Measurements from ENCODE around the gene PRR19.

The PRR19 gene

DNA sequence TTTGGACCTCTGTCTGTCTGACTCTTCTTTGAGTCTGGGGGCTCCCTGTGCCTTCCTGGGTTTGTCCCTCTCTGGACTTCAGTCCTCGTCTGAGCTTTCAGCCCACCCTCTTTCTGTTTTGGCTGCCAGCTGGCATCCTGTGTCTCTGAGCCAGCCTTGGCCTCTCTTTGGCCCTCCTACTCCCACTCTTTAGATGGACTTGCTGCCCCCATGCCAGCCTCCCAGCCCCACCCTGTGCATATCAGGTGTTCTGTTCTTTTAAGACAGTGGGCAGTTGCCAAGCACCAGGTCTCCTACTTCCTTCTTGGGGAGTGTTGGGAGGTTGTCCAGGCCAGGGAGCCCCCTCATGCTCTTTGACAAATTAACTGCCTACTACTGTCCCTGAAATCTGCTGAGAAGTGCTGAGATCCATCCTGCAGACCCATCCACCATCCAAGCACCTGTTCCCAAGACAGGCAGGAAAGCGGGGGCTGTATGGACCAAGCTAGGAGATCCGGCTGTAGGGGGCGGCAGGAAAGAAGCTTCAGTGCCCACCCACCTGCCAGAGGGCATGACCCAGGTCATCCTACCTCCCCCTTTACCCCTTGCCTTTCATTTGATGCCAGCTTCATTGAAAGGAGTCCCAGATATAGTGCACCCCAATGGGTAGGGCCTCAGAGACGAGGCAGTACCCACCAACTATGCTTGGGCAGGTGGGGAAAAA, 23.3 kb upstream of the PRR19 start:
- H3K4me1 Mint-ChIP-seq = peaks cover 57% of the 10 kb centered on the region
- peak overlapping the region; percentile 88 for H3K4me3 Mint-ChIP-seq
- H3K36me3 Mint-ChIP-seq = peaks cover 3% of the 10 kb centered on the region
- no peaks in the 10 kb centered on the region for H3K9me3 Mint-ChIP-seq
- peak overlapping the region; percentile 17 for H3K27ac Mint-ChIP-seq
- no peaks in the 10 kb centered on the region for H3K27me3 Mint-ChIP-seq

DNA sequence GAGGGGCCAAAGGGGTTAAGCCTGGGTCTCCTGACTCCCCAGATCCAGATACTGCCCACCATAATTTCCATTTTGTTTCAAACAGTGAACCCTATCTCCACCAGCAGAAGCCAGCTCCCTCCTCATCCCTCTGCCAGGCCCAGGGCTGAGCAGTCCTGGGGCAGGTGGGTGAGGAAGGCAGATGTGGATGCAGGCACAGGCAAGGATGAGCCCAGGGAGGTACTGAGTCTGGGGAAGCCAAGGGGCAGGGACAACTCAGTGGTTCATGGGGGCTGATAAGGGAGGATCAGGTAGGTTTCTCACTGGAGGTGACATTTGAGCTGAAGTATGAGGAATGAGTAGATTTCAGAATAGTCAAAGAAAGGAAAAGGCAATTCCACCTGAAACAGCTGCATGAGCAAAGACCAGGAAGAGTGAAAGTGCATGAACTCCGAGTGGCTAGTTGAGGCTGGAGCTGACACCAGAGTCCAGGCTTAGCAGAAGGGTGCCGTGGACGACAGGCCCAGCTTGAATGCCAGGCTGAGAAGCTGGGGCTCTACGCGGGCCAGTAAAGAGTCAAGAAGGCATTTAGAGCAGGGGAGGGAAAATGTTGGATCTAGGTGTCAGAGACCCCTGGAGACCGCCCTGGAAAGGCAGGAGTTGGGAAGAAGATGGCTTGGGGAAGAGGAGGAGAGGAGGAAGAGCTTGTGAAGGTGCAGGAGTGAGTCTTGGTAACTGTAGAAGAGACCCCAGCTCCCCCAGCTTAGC, 22.6 kb upstream of the PRR19 start:
- Mint-ChIP-seq H3K9me3 (no peaks in the 10 kb centered on the region), H3K27ac (peak overlapping the region; percentile 57), H3K4me3 (peak overlapping the region; percentile 88), H3K36me3 (peaks cover 3% of the 10 kb centered on the region), H3K4me1 (peaks cover 57% of the 10 kb centered on the region), H3K27me3 (no peaks in the 10 kb centered on the region)

DNA sequence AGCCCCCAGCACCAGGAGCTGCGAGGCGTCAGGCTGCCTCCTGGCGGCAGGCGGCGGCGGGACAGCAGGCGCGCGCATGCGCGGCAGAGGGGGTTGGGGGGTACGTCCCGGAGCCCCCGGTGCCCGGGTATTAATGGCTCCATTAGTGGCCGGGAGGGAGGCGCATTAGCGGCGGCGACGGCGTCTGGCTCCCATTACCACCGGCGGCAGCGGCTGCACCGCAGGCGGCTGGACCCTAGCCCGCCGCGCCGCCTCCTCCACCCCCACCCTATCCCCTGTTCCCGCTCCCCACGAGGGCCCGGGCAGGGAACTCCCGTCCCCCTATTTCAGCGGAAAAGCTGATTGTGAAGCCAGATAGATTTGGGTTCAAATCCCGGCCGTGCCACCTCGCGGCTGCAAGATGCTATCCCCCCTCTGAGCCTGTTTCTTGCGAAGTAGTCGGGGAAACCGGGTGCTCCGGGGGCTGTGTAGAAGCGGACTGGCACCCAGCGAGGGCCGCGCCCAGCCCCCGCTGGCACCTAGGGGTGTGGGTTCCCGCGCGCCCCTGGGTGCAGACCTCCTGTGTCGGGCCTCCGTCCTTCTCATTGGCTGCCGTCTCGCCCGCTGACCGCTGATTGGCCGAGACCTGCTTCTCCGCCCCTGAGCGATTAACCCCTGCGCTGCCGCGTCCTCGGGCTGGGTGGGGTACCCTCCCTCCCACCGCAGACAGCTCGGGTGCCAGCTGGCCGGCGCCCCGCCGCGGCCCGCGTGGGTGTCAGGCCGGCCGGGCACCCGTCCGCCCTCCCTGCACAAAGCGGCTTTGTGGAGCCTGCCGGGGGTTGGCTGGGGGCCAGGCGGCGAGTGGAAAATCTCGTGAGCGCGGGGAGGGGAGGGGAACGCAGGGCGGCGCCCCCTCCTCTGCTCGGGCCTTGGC, 21.8 kb upstream of the PRR19 start:
- no peaks in the 10 kb centered on the region for H3K9me3 Mint-ChIP-seq
- peak overlapping the region; percentile 88 for H3K4me3 Mint-ChIP-seq
- H3K27ac Mint-ChIP-seq = peak overlapping the region; percentile 46
- H3K27me3 Mint-ChIP-seq = no peaks in the 10 kb centered on the region
- H3K36me3 Mint-ChIP-seq = peaks cover under 1% of the 10 kb centered on the region
- peaks cover 55% of the 10 kb centered on the region for H3K4me1 Mint-ChIP-seq

DNA sequence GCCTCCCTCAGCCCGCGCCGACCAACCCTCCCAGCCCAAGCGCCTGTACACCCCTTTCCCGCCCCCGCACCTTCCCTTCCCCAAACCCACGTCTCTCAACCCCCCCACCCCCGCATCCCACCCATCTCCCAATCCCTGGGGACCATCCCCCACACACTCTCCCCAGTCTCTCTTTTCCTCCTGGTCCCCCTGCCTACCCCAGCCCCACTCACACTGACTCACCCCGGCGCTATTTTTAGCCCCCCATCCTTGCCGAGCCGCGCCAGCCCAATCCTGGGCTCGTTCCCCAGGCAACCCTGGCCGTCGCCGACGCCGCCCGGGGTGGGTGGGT, 21.2 kb upstream of the PRR19 start:
- H3K27ac Mint-ChIP-seq = no peak overlapping the region
- no peaks in the 10 kb centered on the region for H3K27me3 Mint-ChIP-seq
- peak overlapping the region; percentile 72 for H3K4me3 Mint-ChIP-seq
- H3K36me3 Mint-ChIP-seq = no peaks in the 10 kb centered on the region
- H3K9me3 Mint-ChIP-seq = no peaks in the 10 kb centered on the region
- H3K4me1 Mint-ChIP-seq = peaks cover 59% of the 10 kb centered on the region

DNA sequence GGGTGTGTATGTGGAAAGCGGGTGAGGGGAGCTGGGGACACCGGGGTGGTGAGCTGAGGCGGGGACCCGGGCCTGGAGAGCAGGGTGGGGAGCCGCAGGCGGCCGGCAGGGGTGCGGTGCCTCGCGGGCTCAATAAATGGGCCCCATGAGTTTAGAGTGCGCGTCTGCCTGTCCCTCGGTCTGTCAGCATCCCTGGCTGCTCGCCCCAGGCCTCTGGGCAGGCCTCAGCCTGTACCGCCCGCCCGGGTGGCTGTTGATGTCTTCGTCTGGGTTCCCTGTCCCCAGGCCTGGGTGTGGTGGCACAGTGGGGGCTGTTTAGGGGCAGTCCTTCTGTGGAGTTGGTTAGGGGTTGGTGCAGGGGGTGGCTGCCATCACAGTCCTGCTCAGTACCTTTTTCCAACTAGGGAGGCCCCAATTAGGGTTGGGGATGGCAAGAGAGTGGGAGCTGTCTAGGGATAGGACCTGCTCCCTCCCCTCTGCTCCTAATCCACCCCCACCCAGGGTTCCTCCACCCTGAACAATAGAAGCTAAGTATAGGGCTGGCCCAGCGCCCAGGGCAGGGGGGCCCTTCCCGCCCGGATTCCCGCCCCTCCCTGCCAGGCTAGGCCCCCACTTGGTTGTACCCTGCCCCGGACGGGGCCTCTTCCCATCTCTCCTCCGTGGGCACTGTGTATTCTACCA, 20.6 kb upstream of the PRR19 start:
- peak overlapping the region; percentile 93 for H3K27ac Mint-ChIP-seq
- peak overlapping the region; percentile 74 for H3K4me3 Mint-ChIP-seq
- H3K9me3 Mint-ChIP-seq = no peaks in the 10 kb centered on the region

GRCh38 chr19:42281827-42282762, 19.8 kb upstream of the PRR19 start:
- Mint-ChIP-seq H3K36me3 (no peaks in the 10 kb centered on the region), H3K4me3 (peak overlapping the region; percentile 76), H3K4me1 (peaks cover 54% of the 10 kb centered on the region)

More for the DNA sequence above, 20.6 kb upstream of the PRR19 start:
- no peaks in the 10 kb centered on the region for H3K36me3 Mint-ChIP-seq
- peaks cover 59% of the 10 kb centered on the region for H3K4me1 Mint-ChIP-seq
- no peaks in the 10 kb centered on the region for H3K27me3 Mint-ChIP-seq

DNA sequence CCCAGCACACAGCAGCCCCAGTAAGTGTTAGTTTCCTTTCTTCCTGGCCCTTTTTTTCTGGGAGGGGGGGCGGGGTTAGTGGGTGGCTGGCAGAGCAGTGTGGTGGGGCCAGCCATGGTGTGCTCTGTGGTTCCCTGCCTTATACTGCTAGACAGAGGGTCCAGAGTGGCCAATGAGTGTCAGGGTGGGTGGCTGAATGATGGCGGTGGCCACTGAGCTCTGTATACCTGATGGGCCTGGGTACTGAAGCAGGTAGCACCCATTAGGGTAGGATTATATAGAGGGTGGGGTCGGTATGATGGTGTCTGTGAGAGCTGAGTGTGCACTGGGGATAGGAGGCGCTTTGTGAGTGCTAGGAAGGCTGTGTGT, 19.1 kb upstream of the PRR19 start:
- peak overlapping the region; percentile 76 for H3K4me3 Mint-ChIP-seq
- H3K27me3 Mint-ChIP-seq = no peaks in the 10 kb centered on the region
- no peaks in the 10 kb centered on the region for H3K36me3 Mint-ChIP-seq
- H3K9me3 Mint-ChIP-seq = no peaks in the 10 kb centered on the region
- H3K27ac Mint-ChIP-seq = no peak overlapping the region
- H3K4me1 Mint-ChIP-seq = peaks cover 51% of the 10 kb centered on the region

More at GRCh38 chr19:42281827-42282762, 19.8 kb upstream of the PRR19 start:
- peak overlapping the region; percentile 93 for H3K27ac Mint-ChIP-seq
- H3K9me3 Mint-ChIP-seq = no peaks in the 10 kb centered on the region
- H3K27me3 Mint-ChIP-seq = no peaks in the 10 kb centered on the region

DNA sequence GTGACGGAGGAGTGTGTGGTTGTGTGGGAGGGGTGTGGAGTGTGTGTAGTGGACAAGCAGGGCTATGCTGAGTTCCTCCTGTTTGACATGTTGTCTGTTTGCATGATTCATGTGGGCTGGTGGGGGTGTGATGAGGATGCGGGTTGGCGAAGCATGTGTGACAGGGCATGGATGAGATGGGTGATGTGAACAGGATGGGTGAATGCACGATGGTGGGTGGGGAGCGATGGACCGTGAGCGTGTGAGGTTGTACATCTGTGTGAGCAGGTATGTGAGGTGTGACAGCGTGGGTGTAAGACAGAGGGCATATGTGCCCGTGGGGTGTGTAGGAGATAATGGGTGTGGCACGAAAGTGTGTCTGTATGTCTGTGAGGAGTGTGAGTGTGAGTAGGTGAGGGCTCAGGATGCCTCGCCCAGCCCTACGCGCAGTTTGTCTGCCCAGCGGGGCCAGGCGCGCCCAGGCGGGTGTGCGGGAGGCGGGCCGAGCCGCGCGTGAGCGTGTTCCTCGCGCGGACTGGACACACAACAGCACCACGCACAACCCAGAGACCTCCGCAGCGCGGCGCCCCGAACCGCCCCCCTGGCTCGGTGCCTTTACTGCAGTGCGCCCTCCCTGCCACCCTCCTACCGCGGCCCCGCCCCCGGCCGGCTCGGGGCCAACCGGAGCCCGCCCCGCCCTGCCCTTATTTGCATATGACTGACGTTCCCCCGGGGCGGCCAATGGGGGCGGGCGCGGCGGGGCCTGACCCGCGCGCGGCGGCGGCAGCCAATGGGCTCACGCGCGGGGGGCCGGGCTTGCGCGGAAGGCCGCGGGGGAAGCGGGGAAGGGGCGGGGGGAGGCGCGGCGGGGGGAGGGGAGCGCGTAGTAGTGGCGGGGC, 18.5 kb upstream of the PRR19 start:
- Mint-ChIP-seq H3K27ac (no peak overlapping the region), H3K4me3 (no peak overlapping the region), H3K36me3 (no peaks in the 10 kb centered on the region), H3K4me1 (peaks cover 48% of the 10 kb centered on the region), H3K9me3 (no peaks in the 10 kb centered on the region), H3K27me3 (no peaks in the 10 kb centered on the region)

DNA sequence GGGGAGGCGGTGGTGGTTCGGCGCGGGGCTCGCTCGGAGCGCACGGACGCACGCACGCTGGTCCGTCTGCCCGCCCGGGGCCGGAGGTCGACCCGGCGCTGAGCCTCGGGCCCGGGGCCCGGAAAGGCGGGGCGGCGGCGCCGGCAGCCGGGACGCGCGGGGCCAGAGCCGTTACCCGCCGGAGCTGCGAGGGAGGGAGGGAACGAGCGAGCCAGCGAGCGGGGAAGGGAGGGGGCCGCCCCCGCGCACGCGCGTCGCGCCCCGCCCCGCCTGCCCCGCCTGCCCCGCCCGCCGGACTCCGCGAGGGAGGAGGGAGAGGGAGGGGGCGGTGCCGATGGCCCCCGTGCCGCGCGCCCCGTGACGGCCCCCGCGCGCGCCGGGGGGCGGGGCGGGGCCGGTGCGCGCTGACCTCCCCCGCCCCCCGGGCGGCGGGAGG, 17.8 kb upstream of the PRR19 start:
- Mint-ChIP-seq H3K27me3 (no peaks in the 10 kb centered on the region), H3K4me1 (peaks cover 41% of the 10 kb centered on the region), H3K9me3 (no peaks in the 10 kb centered on the region), H3K4me3 (no peak overlapping the region), H3K36me3 (no peaks in the 10 kb centered on the region), H3K27ac (no peak overlapping the region)

- Mint-ChIP-seq H3K9me3 (no peaks in the 10 kb centered on the region), H3K27ac (peak overlapping the region; percentile 91), H3K4me1 (peaks cover 34% of the 10 kb centered on the region), H3K4me3 (peak overlapping the region; percentile 94), H3K36me3 (no peaks in the 10 kb centered on the region), H3K27me3 (no peaks in the 10 kb centered on the region)
These were observed 17.2 kb upstream of the PRR19 start for GRCh38 chr19:42284591-42285341.

GRCh38 chr19:42285541-42285941, 16.4 kb upstream of the PRR19 start:
- H3K27ac Mint-ChIP-seq = peak overlapping the region; percentile 30
- peak overlapping the region; percentile 94 for H3K4me3 Mint-ChIP-seq
- H3K27me3 Mint-ChIP-seq = no peaks in the 10 kb centered on the region
- no peaks in the 10 kb centered on the region for H3K9me3 Mint-ChIP-seq
- H3K4me1 Mint-ChIP-seq = peaks cover 34% of the 10 kb centered on the region
- H3K36me3 Mint-ChIP-seq = no peaks in the 10 kb centered on the region

DNA sequence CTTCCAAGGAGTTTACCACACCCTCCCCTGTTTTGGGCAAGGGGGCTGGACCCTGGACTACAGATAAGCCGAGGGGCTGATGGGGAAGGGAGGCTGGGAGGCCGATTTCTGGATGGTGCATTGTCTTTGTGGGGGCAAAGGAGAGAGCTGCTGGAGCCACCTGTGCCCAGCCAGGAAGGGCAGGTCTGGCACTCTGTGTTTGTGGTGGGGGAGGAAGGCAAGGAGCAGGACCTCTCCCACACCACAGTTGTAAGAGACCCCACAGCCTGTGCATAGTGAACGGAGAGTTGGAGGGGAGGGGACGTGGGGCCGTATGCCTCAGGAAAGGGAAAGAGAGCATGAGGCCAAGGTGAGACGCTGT, 16.0 kb upstream of the PRR19 start:
- Mint-ChIP-seq H3K27me3 (no peaks in the 10 kb centered on the region), H3K9me3 (no peaks in the 10 kb centered on the region), H3K36me3 (no peaks in the 10 kb centered on the region), H3K27ac (no peak overlapping the region), H3K4me1 (peaks cover 34% of the 10 kb centered on the region), H3K4me3 (no peak overlapping the region)

DNA sequence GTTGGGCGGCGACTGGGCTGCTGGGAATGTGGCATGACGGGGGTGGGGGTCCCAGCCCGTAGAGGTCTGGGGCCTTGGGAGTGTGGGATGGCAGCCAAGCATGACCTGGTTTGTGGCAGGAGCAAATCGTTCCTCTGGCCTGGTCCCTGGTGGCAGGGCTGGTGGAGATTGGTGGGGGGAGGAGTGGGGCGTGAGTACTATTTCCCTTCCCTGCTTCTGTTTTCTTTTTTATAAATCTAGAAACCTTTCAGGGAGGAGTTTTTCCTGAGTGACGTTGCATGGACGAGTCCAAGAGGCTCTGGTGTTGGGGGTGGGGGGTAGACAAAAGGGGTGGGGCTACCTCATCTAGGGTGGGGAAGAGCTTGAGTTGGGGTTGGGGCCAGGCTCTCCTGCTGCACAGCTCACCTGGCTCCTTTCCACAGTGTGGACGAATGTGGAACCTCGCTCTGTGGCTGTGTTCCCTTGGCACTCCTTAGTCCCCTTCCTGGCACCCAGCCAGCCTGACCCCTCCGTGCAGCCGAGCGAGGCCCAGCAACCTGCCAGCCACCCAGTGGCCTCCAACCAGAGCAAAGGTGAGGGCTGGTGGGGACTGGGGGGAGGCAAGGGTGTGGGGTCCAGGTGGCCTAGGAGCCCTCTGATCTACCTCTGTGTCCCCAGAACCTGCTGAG, 15.4 kb upstream of the PRR19 start:
- Mint-ChIP-seq H3K27ac (no peak overlapping the region), H3K27me3 (no peaks in the 10 kb centered on the region), H3K4me1 (peaks cover 31% of the 10 kb centered on the region), H3K36me3 (no peaks in the 10 kb centered on the region), H3K4me3 (no peak overlapping the region), H3K9me3 (no peaks in the 10 kb centered on the region)
